ENCODE data around the gene DOHH. TPM values are rescaled to one million over a fixed set of nuclear protein-coding genes. Genes with fewer than 3 reads are reported as not detected.

Gene DOHH
- total and polyA plus RNA-seq, 9 of the 15 experiments (the other 6 are each of a cell fraction or from before 2014, with no cell fraction given): 0.14 to 47.2 (median 5.1) TPM

- POLR2A ChIA-PET: interaction anchor here (1.4 kb wide), 1 partner anchor 10 kb away, joined by 4 read pairs; no protein-coding TSS in a partner anchor
- H3K27ac ChIP-seq (ENCODE audit: extremely low read depth, low read depth, low read length): no peak overlapping the region
- intact Hi-C loops (cut with micrococcal nuclease): no loop called here
- FAIRE-seq (no peak), DNase-seq (ENCODE audit: extremely low read depth in 1 of 4, low spot score in 3 of 4) (no peak), ATAC-seq (no peak)
- no peaks in the 10 kb centered on the region for H3K9me3 ChIP-seq (replicated peaks; ENCODE audit: control insufficient read depth, insufficient read depth, low read depth, low read length)
- H3K79me2 ChIP-seq (ENCODE audit: control insufficient read depth, insufficient read depth, low read length): peaks cover 91% of the 10 kb centered on the region
- peaks cover 64% of the 10 kb centered on the region for H4K20me1 ChIP-seq (replicated peaks; ENCODE audit: control insufficient read depth, insufficient read depth, low read length)
- CTCF ChIA-PET (ENCODE audit: low intra/inter-chr PET ratio): no interaction called here
- peaks cover 14% of the 10 kb centered on the region for H3K9me1 ChIP-seq (ENCODE audit: control insufficient read depth, insufficient read depth, low read length)
- H3K36me3 ChIP-seq (ENCODE audit: control insufficient read depth, insufficient read depth, low read length): peaks cover 38% of the 10 kb centered on the region; the same call in 2 of the 3 replicates
- 92% methylated on average over 20 of the region's 22 CpGs for WGBS (ENCODE audit: insufficient coverage, low coverage, missing lambda C conversion rate)
- in situ Hi-C loops (cut with MboI): no loop called here
- BruUV-seq (replicated peaks): no TSS peak
- H3K4me3 ChIP-seq: no peak overlapping the region
- peaks cover 11 to 83% of the 10 kb centered on the region in 2 experiments; a peak in 4 of 5 replicates for H3K4me1 ChIP-seq (replicated peaks in 1 of 2; ENCODE audit: control insufficient read depth in 2 of 2, insufficient read depth in 2 of 2, low read length in 2 of 2)
- H3K9ac ChIP-seq (ENCODE audit: insufficient read depth in 1 of 2, low read depth in 2 of 2, low read length in 2 of 2): peak overlapping the region in 1 of 2 experiments; percentile 1; a peak in 1 of 4 replicates
- no peaks in the 10 kb centered on the region for H3K27me3 ChIP-seq (ENCODE audit: control insufficient read depth in 2 of 2, insufficient read depth in 2 of 2, low read length in 2 of 2)
- 0 out of 2 replicates have a peak, but pooled peaks have one; percentile 39 for TF ChIP-seq POLR2G (IDR thresholded peaks at IDR 0.05; ENCODE audit: low read depth, low read length)
- no peak for TF ChIP-seq PHF20 (IDR thresholded peaks at IDR 0.05; ENCODE audit: partially characterized antibody)
- no peak overlapping the region for H2AFZ ChIP-seq (ENCODE audit: low read depth, low read length)
- no peak overlapping the region for H3K4me2 ChIP-seq (ENCODE audit: insufficient read depth, low read length)
These were observed 10.3 kb upstream of the DOHH start for GRCh38 chr19:3510727-3511126.

- Histone ChIP-seq H3K36me3 (ENCODE audit: control insufficient read depth, insufficient read depth, low read length) (peaks cover 38% of the 10 kb centered on the region; the same call in 2 of the 3 replicates), H3K4me3 (no peak overlapping the region), H3K9me1 (ENCODE audit: control insufficient read depth, insufficient read depth, low read length) (peaks cover 14% of the 10 kb centered on the region), H3K4me2 (ENCODE audit: insufficient read depth, low read length) (no peak overlapping the region), H3K27ac (ENCODE audit: extremely low read depth, low read depth, low read length) (peak overlapping the region; percentile 30; the same call in 1 of the 3 replicates), H3K27me3 (ENCODE audit: control insufficient read depth in 2 of 2, insufficient read depth in 2 of 2, low read length in 2 of 2) (no peaks in the 10 kb centered on the region), H4K20me1 (replicated peaks; ENCODE audit: control insufficient read depth, insufficient read depth, low read length) (peaks cover 58% of the 10 kb centered on the region), H3K79me2 (ENCODE audit: control insufficient read depth, insufficient read depth, low read length) (peaks cover 86% of the 10 kb centered on the region), H3K9me3 (replicated peaks; ENCODE audit: control insufficient read depth, insufficient read depth, low read depth, low read length) (no peaks in the 10 kb centered on the region), H3K9ac (ENCODE audit: insufficient read depth in 1 of 2, low read depth in 2 of 2, low read length in 2 of 2) (peak overlapping the region in 1 of 2 experiments; percentile 53; a peak in 2 of 4 replicates), H3K4me1 (replicated peaks in 1 of 2; ENCODE audit: control insufficient read depth in 2 of 2, insufficient read depth in 2 of 2, low read length in 2 of 2) (peaks cover 15 to 88% of the 10 kb centered on the region in 2 experiments; a peak in 4 of 5 replicates), H2AFZ (ENCODE audit: low read depth, low read length) (no peak overlapping the region)
- WGBS (ENCODE audit: insufficient coverage, low coverage, missing lambda C conversion rate): 76% methylated on average over 15 of the region's 15 CpGs
- ChIA-PET POLR2A (interaction anchor here (1.4 kb wide), 1 partner anchor 11 kb away, joined by 4 read pairs; no protein-coding TSS in a partner anchor), CTCF (ENCODE audit: low intra/inter-chr PET ratio) (no interaction called here)
- TF ChIP-seq FOSL1 (tag; conservative IDR thresholded peaks at IDR 0.05) (0 out of 2 replicates have a peak, but pooled peaks have one; percentile 25), RFX1 (IDR thresholded peaks at IDR 0.05) (no peak), MEIS2 (IDR thresholded peaks at IDR 0.05; ENCODE audit: partially characterized antibody) (no peak)
- DNase-seq (ENCODE audit: extremely low read depth in 1 of 4, low spot score in 3 of 4) (peak in 1 of 4 experiments; percentile 27), FAIRE-seq (no peak), ATAC-seq (no peak)
- in situ Hi-C loops (cut with MboI) (no loop called here), intact Hi-C loops (cut with micrococcal nuclease) (no loop called here)
- BruUV-seq (replicated peaks): no TSS peak
These were observed 9.1 kb upstream of the DOHH start for GRCh38 chr19:3509566-3509989.
